Stimulated activated CD4-positive, alpha-beta T cell treated with anti-CD3 and anti-CD28 coated beads, TNF-alpha, amount 100 ng/mL, for 4 hours (primary cell): ENCODE measurements around the gene CRACR2A.

ENCODE experiments used
- DNase-seq, 3 experiments: peaks; one replicate each; pipeline ENCODE4 v3.0.0-alpha.2; 2020; ENCODE audit warnings: low read depth in 3 of 3

Gene CRACR2A

DNA sequence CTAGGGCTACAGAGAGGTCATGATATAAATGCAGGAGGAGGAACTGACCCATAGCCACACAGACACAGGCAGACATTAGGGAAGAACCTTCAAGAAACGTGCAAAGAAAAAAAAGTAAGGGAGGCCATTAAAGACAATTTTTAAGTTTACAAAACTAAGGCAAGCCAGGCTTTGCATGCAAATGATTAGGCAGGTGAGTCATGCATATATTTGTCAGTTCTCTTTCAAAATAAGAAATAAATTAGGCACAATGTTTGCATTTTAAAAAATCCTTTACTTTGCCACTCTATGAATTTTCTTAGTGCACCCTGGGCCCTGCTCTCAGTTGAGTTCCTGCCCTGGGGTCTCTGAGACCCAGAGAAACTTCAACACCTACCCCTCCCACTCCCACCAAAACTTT lies 186.9 kb downstream of the CRACR2A start:
- no peak for DNase-seq
